ENCODE data around the gene KLF6.
"Not testable (repeated sequence)": the region's sequence is repeated elsewhere in the genome, so short reads cannot be mapped to it uniquely, and the experiment has no call there.

KLF6 gene

DNA sequence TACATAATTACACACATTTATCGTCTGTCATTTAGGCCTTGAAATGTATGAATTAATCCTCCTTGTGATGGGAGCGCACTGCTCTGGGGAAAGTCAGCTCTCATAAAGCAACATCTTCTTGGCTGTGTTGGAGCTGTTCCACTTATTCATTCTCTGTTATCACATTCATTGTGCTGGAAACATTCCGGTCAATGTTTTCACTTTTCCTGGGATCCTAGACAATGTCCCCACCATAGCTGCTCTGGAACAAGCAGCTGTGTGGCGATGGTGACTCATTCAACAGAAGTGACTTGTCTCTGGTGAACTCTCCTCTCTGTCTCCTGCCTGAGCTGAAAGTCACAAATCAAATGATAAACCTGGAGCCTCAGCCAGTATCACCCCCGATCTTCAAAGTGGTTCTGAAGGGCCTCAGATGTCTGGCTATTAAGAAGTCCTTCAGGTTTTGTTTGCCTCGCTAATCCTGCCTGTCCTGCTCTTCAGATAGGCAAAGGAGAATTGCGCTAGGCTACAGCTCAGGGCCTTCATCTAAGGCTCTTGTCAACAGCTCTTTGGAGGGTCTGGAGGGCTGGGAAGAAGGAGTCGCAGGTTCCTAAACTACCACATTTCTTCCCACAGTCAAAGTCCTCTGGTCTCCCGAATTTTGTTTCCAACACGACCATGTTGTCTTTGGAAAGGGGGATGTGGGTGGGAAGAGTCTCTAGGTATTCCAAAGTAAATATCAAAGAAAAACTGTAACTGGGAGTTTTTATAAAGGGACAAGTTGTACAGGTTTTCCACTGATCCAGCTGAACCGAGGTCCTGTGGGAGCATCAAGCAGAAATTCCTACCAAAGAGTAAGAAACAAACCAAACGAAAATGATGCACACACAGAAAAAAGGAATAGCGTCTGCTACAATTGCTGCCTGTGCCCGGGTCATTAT, 29.3 kb downstream of the KLF6 start:
- no peak for DNase-seq

- peak in 1 of 2 donors; percentile 51 for DNase-seq
Observed at GRCh38 chr10:3754727-3755439, 30.1 kb downstream of the KLF6 start.

DNA sequence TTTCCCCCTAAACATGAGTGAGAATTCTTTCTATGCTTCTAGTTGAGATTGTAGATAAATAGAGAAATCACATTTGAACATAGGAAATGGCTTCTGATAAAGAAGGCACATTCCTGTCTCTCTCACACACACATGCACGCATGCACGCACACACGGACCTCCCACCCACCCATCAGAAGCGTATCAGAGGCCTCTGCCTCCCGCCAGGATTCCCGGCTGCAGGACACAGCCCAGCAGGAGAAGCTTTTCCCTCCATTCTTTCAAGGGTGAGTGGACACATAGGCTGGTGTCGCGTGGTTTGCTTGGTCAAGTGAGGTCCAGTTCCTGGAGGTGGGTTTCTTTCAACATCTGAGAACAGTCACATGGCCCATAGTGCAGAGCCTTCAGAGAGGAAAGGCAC, 34.2 kb downstream of the KLF6 start:
- no peak for DNase-seq

DNA sequence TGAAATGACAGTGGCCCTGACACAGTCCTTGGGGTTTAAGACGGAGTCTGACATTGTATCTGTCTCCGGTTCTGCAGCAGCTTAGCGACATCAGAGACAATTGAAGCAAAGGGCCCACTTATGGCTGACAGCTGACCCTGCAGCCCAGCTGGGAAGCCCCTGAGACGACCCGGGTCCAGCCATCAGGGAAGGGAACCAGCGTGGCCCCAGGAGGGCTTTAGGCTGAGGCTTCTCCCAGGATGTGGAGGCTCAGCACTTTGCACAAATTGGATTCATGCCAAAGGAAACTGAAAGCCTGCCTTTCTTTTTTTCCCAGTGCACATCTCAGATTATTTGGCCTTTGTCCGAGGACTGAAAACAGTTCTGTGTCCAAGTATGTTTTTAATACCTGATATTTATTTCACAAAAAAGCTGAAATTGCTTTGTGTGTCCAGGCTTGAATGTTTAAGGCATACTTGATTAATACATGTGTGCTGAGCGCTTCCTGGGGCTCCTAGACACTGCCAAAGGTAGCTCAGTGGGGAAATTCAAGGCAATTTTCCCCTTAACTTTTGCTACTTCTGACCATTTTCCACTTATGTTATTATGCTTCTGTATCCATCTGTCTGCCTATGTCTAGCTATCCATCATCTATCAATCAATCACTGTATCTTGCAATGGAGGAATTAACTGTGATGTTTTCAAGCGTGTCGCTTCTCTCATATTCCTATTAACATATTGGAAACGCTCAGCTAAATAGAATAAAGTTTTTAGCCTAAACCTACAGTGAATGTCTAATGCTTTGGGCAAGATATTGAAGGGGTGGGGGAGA, 34.8 kb downstream of the KLF6 start:
- DNase-seq, result no peak

- no peak for DNase-seq
Observed at GRCh38 chr10:3749600-3749999, 35.4 kb downstream of the KLF6 start.

DNA sequence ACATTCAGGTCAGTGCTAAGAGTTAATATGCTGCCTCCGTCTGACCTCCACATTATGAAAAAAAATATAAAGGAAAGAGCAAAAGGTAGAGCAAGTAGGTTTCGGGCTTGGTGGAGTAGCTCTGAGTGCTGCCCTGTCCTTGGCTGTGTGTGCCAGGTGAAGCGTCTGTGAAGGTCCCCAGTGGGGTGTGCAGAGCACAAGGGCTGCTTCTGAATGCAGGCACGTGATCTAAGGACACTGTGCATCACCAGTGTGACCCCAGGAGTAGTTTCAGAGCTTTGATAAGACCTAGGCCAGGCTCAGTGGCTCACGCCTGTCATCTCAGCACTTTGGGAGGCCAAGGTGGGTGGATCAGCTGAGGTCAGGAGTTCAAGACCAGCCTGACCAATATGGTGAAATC, 36.0 kb downstream of the KLF6 start:
- no peak for DNase-seq

DNA sequence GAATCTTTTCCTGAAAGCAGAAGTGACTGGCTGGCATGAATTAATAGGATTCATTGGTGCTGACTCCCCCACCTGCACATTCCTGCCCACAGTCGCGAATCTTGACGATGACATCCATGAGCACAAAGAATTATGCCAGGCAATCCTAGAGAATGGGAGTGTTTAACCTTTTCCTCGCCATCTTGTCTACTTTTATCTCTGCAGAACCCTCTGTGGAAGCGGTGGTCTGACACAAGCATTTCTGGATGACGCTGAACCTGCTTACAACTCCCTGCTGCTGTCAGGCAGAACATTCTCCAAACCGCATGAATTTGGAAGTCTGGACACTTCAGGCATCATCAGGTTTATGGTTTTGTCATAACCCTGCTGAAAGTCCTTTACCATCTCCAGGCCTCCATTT, 36.5 kb downstream of the KLF6 start:
- DNase-seq, result no peak

GRCh38 chr10:3747984-3748383, 37.0 kb downstream of the KLF6 start:
- no peak for DNase-seq

GRCh38 chr10:3747248-3747960, 37.6 kb downstream of the KLF6 start:
- DNase-seq, result no peak

DNA sequence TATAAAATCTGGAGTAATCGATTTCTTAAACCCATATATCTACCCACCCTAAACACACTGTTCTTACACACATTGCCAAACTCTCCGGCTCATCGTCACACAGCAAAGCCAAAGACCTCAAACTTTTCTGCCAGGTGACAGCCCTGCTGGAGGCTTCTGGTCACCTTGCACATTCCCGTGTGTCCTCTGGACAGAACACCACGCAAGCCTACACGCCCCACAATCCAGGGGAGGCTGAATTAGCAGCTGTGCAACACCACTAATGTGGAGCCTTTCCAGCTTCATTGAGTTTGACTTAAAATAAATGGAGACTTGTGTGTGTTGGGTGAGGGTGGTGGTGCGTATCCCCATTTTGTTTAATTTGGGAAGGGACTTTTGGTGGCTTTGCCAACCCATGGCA, 38.4 kb downstream of the KLF6 start:
- DNase-seq, result no peak

GRCh38 chr10:3745521-3745920, 39.5 kb downstream of the KLF6 start:
- DNase-seq, result no peak

DNA sequence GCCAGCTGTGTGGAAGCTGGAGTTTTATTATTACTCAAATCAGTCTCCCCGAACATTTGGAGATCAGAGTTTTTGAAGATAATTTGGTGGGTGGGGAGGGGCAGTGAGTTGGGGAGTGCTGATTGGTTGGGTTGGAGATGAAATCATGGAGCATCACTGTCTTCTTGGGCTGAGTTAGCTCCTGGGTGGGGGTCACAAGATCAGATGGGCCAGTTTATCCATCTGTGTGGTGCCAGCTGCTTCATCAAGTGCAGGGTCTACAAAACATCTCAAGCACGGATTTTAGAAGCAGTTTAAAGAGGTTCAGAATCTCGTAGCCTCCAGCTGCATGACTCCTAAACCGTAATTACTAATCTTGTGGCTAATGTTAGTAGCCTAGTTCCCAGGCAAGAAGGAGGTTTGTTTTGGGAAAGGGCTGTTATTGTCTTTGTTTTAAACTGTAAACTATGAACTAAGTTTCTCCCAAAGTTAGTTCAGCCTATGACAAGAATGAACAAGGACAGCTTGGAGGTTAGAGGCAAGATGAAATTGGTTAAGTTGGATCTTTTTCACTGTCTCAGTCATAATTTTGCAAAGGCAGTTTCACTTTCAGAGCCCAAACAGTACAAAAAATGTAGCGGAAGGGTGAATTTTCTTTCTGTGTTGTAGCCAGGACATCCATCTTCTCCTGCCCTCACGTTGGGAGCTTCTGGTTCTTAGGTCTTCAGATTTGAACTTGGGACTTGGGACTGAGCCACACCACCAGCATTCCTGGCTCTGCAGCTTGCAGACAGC, 43.1 kb downstream of the KLF6 start:
- DNase-seq, result no peak

DNA sequence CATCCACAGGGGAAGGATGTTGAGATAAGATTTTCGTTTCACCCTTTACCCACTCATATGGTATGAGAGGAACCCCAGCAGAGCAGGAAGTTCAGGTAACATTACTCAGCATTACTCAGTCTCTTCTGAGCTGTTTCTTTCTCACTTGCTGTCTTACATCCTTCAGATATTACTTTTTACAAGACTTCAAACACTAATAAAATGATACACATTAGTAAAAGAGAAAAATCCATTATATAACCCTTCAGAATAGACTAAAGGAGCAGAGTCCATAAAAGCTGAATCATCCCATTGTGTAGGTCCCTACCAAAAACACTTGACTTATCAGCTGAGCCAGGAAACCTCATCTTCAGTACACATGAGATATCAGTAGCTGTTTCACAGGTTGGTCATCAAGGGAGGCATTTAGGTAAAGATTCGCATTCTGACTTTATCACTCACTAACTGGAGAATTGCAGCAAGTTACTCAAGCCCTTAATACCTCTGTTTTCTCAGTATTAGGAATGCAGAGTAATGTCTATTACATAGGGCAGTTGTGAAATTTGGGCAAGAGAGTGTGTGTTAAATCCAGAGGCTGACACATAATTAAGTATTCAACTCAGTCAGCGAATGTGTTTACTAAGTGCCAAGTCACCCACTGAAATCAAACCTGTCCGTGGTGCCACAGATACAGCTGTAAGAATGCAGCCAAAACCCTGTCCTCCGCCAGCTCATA, 44.7 kb downstream of the KLF6 start:
- DNase-seq, result no peak

GRCh38 chr10:3738855-3739350, 46.1 kb downstream of the KLF6 start:
- no peak for DNase-seq

GRCh38 chr10:3737864-3738263, 47.1 kb downstream of the KLF6 start:
- DNase-seq, result no peak

DNA sequence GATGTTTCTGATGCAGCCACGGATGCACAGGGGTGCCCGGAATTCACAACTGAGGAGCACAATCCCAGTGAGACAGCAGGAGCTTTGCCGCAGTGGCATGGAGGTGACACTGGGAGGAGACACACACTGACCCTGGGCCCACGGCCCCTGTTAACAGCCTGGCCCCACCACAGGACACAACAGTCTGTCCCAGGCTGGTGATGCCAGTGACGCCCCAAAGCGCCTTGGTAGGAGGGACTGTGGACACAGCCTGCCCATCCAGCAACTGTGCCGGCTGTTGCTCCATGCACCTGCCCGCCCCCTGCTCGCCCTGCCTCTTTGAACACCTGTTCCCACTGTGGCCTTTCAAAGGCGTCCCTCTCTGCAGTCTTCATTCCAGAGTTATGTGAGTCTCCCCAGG, 49.8 kb downstream of the KLF6 start:
- no peak for DNase-seq

DNA sequence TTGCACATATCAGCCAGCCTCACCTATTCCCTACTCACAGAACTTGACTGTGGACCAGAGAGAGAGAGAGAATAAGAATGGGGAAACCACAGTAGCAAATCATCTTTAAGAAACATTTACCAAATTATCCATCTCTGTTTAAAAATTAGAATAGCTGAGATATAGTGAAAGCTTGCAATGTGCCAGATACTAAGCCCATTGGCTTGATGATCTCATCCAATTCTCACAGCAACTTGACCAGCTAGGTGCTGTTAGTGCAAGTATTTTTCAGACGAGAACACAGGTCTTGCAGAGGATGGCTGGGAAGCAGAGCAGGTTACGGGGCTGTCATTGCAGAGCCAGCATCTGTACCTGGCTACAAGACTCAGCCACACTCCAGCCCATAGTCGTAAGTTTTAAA, 50.9 kb downstream of the KLF6 start:
- no peak for DNase-seq

GRCh38 chr10:3732183-3732582, 52.8 kb downstream of the KLF6 start:
- not testable (repeated sequence) for DNase-seq

DNA sequence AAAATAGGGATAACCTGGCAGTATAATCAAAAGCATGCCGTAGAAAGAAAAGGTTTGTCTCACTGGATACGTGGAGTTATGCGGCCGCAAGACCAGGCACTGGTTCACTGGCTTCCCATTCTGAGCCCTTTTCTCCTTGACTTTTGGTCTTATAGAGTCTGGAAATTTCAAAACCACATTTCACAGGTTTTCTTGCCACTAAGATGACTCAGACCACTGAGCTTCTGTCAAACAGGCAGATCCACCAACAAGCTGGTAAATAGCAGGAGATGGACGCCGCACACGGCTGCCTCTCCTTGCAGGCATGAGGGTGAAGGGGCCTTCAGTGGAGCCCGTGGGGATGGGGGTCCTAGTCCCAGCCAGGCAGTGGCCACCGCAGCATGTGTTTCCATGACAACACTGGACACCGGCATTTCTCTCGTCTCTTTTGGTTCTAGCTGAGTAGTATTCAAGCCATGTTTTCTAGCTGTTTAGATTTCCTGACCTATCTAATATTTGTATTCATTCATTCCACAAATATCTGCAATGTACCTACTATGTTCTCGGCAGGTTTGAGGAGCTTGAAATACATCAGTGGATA, 55.5 kb downstream of the KLF6 start:
- no peak for DNase-seq

DNA sequence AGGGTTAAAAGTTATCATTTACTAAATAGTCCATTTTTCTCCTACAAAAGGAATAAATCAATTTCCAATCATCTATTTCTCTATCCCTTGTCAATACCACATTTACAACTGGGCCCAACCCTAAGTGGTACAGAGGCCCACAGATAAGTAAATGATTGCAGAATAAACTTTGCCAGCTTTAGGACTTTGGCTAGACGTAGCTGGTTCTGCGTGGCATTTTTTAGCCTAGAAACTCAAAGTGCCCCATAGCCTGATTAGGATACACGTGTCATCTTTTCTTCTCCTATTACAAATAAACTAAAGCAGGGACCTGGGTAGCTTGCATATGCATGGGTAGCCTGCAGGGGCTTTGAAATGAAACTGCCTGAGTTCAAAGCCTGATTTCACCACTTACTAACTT, 56.4 kb downstream of the KLF6 start:
- no peak for DNase-seq

DNA sequence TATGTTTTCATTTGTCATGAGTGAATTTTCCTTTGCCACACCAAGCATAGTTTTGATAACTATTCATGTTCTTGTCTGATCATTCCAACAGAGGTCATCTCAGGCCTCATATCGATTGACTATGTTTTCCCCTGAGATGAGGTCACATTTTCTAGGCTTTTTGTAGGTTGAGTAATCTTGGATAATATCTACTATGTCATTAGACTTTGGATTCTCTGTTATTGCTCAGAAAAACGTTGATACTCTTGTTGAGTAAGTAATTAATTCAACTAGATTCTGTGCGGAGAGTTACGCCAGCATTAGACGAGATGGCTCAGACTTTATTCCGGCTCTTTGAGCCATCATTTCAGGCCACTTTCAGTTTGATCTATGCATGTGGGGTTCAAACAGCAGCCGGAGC, 57.7 kb downstream of the KLF6 start:
- DNase-seq, result no peak

Measured in activated CD4-positive, alpha-beta T cell treated with anti-CD3 and anti-CD28 coated beads for 4 hours (primary cell).